CD4-positive, alpha-beta T cell treated with Interleukin-15 for 1 hour (primary cell): ENCODE results near the gene GLRA2.
"Not testable (repeated sequence)": the region's sequence is repeated elsewhere in the genome, so short reads cannot be mapped to it uniquely, and the experiment has no call there.

Experiments used
- DNase-seq: peaks from one replicate; pipeline ENCODE4 v3.0.0-alpha.2; 2020

Gene GLRA2

GRCh38 chrX:14594521-14594920 lies 65.2 kb downstream of the GLRA2 start:
- DNase-seq, result no peak

DNA sequence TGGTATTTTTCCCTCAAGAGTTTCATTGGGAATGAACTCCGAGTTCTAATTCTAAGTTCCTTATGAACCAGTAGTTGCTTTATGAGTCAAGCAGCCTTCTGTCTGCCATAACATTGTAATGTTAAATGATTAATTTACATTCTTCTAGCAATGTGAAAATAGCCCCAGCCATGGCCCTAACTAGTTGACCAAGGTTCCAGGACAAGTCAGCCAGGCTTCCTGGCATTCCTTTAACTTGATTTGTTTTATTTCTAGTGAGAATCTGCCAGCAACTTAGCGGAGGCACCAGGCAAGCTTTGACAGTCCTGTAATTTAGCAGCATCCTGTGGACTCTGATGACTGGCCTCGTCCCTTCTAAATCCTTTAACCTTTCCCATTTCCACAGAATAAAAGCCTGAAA lies 69.0 kb downstream of the GLRA2 start:
- DNase-seq, result no peak

DNA sequence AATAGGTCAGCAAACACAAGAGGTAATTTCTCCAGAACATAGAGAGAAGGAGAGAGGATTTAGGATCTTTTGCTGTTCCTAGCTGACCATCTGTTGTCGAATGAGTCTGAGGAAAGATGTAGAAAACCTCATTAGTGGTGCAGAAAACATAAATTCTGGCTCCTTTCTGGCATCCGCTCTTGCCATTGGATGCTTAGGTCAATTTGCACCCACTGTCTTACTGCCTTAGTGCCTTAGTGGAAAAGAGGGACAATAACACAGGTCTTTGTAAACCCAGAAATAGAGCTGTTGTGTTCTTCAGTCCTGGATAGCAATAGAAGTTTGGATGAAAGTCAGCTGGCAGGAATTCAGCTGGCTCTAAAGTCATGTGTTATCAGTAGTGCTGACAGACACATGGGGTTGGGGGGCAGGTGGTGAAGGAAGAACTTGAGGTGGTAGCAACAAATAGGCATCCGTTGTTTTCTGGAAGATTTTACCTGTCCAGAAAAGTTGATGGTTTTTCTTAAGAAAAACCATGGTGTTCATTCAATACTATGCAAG lies 78.2 kb downstream of the GLRA2 start:
- no peak for DNase-seq

- DNase-seq, result not testable (repeated sequence)
These were observed 83.1 kb downstream of the GLRA2 start for GRCh38 chrX:14612450-14612849.

DNA sequence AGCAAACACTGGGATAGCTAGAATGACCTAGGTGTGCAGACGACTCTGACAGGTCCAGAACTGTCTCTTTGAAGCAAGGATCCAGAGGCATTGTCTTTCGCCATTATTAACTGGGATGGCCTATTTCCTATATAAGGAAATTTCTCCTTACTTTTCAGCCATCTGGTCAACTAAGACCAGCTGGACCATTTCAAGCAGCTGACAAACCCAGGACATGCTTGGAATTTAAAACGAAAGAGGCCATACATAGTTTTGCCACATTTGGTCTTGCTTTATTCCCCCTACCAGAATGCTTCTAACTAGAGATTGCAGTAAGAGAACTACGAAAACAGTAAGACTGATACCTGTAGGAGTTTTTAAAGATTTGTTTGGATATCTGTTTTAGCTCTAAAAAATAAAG lies 87.0 kb downstream of the GLRA2 start:
- no peak for DNase-seq

GRCh38 chrX:14616836-14617235 lies 87.5 kb downstream of the GLRA2 start:
- no peak for DNase-seq

DNA sequence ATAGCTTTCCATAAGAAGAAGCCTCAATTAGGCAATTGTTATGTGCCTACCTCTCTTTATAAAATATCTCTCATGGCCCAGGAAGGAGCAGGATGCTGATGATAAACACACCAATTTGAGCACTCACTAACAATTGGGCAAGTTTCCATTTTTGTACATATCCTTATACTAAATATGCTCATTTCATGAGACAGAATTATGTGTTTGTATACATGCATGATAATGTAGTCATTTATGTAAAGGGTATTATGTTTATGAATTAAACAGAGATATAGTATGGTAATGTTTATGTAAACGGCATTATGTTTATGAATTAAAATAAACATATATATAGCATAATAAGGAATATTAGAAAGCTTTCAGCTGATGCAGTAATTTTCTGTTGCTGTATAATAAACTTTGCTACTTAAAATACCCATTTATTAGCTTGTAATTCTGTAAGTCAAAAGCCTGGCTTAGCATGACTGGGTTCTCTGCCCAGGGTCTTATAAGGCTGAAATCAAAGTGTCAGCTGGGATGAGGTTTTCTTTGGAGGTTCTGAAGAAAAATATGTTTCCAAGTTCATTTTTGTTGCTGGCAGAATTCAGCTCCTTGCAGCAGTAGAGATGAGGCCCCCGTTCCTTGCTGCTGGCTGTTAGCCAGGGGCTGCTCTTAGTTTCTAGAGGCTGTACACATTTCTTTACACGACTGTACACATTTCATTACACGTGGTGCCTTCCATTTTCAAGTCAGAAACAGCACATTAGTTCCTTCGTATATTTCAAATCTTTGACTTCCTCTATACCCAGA lies 89.0 kb downstream of the GLRA2 start:
- no peak for DNase-seq

DNA sequence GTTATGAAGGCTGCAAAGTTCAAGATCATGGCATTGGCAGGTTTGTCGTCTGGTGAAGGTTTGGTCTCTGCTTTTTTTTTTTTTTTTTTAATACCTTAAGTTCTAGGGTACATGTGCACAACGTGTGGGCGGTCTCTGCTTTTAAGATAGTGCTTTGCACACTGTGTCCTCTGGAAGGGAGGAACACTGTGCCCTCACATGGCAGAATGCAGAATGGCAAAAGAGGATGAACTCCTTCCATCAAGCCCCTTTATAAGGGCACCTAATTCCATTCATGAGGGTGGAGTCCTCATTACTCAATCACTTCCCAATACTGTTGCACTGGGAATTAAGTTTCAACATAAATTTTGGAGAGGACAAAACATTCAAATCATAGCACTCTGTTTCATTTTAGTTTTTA lies 101.4 kb downstream of the GLRA2 start:
- DNase-seq, result no peak

GRCh38 chrX:14641681-14642655 lies 112.6 kb downstream of the GLRA2 start:
- DNase-seq, result no peak

DNA sequence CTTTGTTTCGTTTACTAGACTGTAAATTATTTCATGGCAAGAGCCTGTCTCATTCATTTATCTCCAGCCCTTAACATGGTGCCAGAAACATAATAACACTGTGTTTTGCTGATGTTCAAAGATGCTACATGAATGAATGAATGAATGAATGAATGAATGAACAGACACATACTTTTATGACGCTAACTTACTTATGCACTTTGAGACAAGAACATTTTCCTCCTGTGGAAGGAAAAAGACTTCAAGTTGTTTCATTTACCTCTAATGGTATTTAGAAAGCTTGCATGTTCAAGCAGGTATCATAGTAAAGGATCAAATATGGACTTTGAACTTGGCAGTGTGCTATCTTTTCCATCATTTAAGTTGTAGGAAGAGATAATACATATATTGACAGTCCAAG lies 131.6 kb downstream of the GLRA2 start:
- DNase-seq, result no peak

DNA sequence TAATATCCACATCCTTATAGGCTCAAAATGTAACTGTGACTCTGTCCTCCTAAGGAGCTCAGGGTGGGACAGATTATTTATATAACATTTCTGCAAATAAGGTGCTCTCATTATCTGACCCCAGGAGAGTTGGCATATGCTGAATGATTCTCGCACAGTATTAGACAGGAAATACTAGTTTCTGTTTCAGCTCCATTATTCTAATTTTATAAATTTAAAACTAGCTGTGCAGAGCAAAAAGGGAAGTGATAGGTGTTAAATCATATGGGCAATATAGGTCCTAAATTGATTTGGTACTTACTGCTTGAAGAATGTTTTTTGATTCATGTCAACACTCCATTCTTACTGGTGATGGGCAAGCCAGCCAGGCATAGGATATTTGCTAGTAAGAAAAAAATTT lies 141.5 kb downstream of the GLRA2 start:
- DNase-seq, result no peak

GRCh38 chrX:14672611-14673172 lies 143.4 kb downstream of the GLRA2 start:
- no peak for DNase-seq

DNA sequence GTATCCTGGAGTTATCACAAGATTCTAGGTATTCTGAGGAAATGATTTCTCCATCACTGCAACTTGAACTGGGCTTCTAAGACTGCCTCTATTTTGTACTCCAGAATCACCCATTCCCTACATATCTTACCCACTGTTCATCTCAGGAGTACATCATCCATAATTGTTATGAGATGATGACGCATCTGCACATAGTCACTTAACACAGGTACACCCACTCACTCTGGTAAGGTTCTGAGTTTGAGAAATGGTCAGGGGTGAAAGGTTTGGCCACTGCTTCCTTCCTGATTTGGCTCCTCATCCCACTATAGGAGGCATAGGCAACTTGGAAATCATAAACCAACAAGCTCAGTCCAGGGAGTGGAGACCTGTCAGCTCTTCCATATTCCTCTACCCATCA lies 143.9 kb downstream of the GLRA2 start:
- DNase-seq, result no peak

- no peak for DNase-seq
These were observed 144.4 kb downstream of the GLRA2 start for GRCh38 chrX:14673764-14674163.

GRCh38 chrX:14675500-14675899 lies 146.2 kb downstream of the GLRA2 start:
- DNase-seq, result no peak

GRCh38 chrX:14676431-14676830 lies 147.1 kb downstream of the GLRA2 start:
- DNase-seq, result no peak

- not testable (repeated sequence) for DNase-seq
These were observed 159.0 kb downstream of the GLRA2 start for GRCh38 chrX:14688331-14688730.

GRCh38 chrX:14690553-14690952 lies 161.2 kb downstream of the GLRA2 start:
- DNase-seq, result no peak

DNA sequence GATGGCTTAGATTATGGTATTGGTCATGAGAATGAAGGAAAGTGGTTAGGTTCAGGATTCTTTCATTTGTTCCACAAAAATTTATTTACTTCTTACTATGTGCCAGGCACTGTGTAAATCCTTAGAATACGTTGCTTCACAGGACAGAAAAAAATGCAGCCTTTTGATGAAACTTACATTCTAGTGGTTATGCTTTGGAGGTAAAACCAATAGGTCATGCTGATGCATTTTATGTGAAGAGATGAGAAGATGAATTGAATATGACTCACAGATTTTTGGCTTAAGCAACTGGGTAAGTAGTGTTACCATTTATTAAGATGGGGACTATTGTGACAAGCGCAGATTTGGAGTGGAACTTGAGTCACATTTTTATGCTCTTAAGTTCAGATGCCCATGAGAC lies 165.3 kb downstream of the GLRA2 start:
- no peak for DNase-seq

GRCh38 chrX:14697451-14697850 lies 168.1 kb downstream of the GLRA2 start:
- no peak for DNase-seq

DNA sequence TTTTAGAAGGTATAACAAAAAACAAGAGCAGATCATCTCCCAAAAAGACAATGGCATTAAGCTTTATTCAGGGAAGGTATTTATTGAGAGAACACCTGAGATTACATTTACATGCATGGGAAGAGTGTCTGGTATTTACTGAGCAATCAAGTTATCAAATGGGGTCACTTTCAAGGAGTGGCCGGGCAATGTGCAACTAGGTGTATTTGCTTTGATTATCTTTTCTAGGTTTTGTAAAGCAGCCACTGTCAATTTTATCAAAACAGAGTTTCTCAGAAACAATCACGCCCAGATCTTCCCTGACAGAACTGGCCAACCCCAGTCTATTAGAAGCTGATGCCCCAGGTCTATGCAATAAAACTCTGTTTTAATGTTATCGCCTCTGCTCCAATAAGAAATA lies 169.5 kb downstream of the GLRA2 start:
- no peak for DNase-seq

- DNase-seq, result no peak
These were observed 171.6 kb downstream of the GLRA2 start for GRCh38 chrX:14700982-14701381.

DNA sequence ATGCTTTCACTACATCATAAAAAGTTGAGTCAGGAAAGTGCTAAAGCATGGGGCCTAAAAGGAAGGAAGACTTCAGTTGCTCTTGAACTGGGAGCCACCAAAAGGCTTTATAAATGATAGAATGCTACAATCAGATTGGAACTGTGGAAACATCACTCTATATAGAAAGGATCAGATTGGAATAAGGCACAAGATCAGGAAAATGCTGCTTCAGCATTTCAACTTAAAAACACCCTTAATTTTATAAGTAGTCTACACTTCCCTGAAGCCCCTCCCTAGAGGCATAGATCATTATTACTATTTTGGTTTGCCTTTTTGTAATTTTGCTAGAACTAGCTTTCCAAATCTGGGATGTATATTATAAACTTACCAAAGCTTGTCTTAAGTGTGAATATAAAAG lies 172.8 kb downstream of the GLRA2 start:
- DNase-seq, result no peak
